Activated CD8-positive, alpha-beta T cell treated with anti-CD3 and anti-CD28 coated beads, Interleukin-2, amount 10 ng/mL, durations not matched to agents 7 days and 5 days (primary cell): Measurements from ENCODE around the gene RARG. TPM values are rescaled to one million over a fixed set of nuclear protein-coding genes. Genes with fewer than 3 reads are reported as not detected.

ENCODE experiments used
- ATAC-seq: fragments of 150-1000 bp; cut with Tn5 transposase; one replicate; pipeline ENCODE4 v1.10.0; 2021; ENCODE audit warnings: moderate library complexity
- CTCF ChIA-PET: fragments of 350-600 bp; sonication (Branson Sonifier 250); formaldehyde crosslinking; loops from one replicate; lab custom pipeline; 2021; ENCODE audit warnings: antibody characterized with exemption; lab: Charles Lee
- POLR2A ChIA-PET: fragments of 350-600 bp; sonication (Branson Sonifier 250); formaldehyde crosslinking; loops from one replicate; lab custom pipeline; 2021; ENCODE audit warnings: antibody characterized with exemption; lab: Charles Lee
- DNase-seq: peaks from one replicate; pipeline ENCODE4 v3.0.0-alpha.2; 2020
- H3K27ac Mint-ChIP-seq: one replicate; pipeline ENCODE4 v1.8.0; 2021; ENCODE audit warnings: mild to moderate bottlenecking, mixed read lengths
- H3K27me3 Mint-ChIP-seq: one replicate; pipeline ENCODE4 v1.8.0; 2021; ENCODE audit warnings: low read depth, mixed read lengths
- H3K36me3 Mint-ChIP-seq: one replicate; pipeline ENCODE4 v1.8.0; 2021; ENCODE audit warnings: low read depth, mixed read lengths
- H3K4me1 Mint-ChIP-seq: one replicate; pipeline ENCODE4 v1.8.0; 2021; ENCODE audit warnings: low read depth, mixed read lengths
- H3K4me3 Mint-ChIP-seq: one replicate; pipeline ENCODE4 v1.8.0; 2021; ENCODE audit warnings: mild to moderate bottlenecking, mixed read lengths
- H3K9me3 Mint-ChIP-seq: one replicate; pipeline ENCODE4 v1.8.0; 2022; ENCODE audit warnings: mixed read lengths; ENCODE audit not compliant: insufficient read depth
- total RNA-seq, 2 experiments: library from RNA; stranded (reverse); gene quantifications; one replicate each; pipeline ENCODE4 v1.2.3, GENCODE V29; 2021

RARG gene
- total RNA-seq, 2 experiments from 2014 or later: 44.1 to 45.9 TPM

DNA sequence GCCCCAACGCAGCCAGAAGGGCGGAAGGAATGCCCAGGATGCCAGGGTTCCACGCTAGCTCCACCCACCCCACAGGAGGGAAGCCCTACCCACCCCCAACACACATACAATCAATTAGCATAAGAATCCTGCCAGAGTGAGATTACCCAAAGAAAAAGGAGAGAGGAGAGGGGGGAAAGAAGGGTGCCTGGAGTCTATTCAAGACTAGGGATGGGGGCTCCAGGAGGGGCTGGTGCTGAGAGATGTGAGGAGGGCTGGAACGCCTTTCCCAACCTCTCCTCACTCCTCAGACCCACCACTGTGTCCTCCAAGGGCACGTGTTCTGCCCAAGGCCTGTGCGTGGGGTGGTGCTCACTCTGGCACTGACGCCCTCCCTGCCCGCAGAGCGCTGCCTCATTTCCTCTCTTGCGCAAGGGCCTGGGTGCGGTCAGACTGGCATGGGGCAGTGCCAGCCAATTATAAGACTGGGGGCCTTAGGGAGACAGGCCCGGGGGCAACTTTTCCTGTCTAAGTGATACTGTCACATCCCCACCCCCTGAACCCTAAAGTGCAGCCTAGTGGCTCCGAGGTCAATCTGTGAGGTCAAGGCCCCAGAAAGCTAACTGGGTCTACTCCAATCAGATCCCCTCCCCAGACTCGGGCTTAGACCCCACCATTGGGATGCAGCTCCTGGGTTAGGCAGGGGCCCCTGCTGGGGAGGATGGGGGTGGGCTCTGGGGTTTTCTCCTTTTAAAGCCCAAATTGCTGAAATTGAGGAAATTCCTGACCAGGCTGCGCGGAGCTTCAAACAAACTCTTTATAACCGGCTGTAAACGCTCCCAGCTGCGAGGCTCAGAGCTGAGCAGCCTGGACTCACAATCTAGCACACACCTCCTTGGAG, 14.7 kb downstream of the RARG start:
- CTCF ChIA-PET: interaction anchor here (0.9 to 15.1 kb wide), 10 partner anchors 8 to 152 kb away, joined by 3 to 401 read pairs (median 20); partner anchors contain the start of genes AAAS, ESPL1, ITGB7 and MYG1
- H3K4me1 Mint-ChIP-seq: peaks cover 76% of the 10 kb centered on the region
- ATAC-seq (no peak), DNase-seq (peak; percentile 55)
- POLR2A ChIA-PET: interaction anchor here (0.8 to 9.6 kb wide), 5 partner anchors 9 to 51 kb away, joined by 3 to 88 read pairs (median 5); partner anchors contain the start of genes ESPL1 and ITGB7
- H3K36me3 Mint-ChIP-seq: peaks cover 64% of the 10 kb centered on the region
- H3K27ac Mint-ChIP-seq: peak overlapping the region; percentile 90
- H3K9me3 Mint-ChIP-seq: no peaks in the 10 kb centered on the region
- peak overlapping the region; percentile 97 for H3K4me3 Mint-ChIP-seq
- no peaks in the 10 kb centered on the region for H3K27me3 Mint-ChIP-seq

DNA sequence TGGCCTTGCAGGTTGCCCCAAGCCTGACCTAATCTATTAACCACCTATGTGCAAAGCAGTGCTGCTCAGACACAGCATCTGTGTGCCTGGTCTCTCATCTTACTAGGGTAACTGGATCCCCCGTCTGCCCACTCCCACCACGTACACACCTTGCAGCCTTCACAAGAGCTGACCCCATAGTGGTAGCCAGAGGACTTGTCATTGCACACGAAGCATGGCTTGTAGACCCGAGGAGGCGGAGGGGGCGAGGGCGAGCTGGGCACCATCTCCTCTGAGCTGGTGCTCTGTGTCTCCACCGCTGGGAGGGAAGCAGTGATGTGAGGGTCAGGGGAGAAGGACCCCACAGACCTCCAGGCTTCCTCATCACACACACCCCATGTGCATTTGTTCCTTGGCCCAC, 16.5 kb downstream of the RARG start:
- Mint-ChIP-seq H3K4me1 (peaks cover 82% of the 10 kb centered on the region), H3K27me3 (no peaks in the 10 kb centered on the region), H3K4me3 (no peak overlapping the region), H3K27ac (peak overlapping the region; percentile 90), H3K36me3 (peaks cover 80% of the 10 kb centered on the region), H3K9me3 (no peaks in the 10 kb centered on the region)
- ATAC-seq (no peak), DNase-seq (no peak)
- ChIA-PET CTCF (interaction anchor here (1.0 to 15.1 kb wide), 9 partner anchors 14 to 107 kb away, joined by 3 to 401 read pairs (median 24); partner anchors contain the start of genes AAAS, ESPL1, MYG1 and PFDN5), POLR2A (interaction anchor here (1.1 to 9.6 kb wide), 4 partner anchors 7 to 77 kb away, joined by 3 to 88 read pairs (median 25); partner anchors contain the start of genes CSAD, ESPL1, ITGB7 and ZNF740)

DNA sequence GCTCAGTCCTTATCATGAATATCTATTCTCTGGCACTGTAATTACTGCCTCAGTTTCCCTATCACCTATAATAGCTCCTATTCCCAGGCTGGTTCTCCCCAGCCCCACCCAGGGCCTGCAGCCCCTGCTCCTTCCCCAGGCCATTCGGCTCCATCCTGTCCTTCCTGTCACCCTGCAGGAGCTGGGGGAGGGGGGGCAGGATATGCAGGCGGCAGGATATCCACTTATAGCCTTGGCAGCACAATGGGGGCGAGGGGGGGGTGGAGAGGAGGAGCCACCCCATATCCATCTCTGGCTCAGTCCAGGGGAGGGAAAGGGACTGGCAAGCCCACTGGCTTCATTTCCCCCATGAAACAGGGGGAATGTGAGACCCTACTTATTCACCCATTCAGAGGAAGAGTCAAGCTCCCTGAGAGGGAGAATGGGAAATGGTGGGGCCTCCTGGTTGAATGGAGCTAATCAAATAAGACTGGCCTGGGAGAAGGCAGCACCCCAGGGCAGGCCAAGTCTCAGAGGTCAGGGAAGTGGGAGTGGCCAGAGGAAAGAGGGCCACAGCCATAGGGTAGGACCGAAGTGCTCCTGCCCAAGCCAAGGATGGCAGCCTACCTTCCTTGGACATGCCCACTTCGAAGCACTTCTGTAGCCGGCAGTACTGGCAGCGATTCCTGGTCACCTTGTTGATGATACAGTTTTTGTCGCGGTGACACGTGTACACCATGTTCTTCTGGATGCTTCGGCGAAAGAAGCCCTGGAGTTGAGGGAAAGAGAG, 17.1 kb downstream of the RARG start:
- H3K4me3 Mint-ChIP-seq: no peak overlapping the region
- H3K9me3 Mint-ChIP-seq: no peaks in the 10 kb centered on the region
- ATAC-seq (no peak), DNase-seq (no peak)
- peak overlapping the region; percentile 90 for H3K27ac Mint-ChIP-seq
- POLR2A ChIA-PET: interaction anchor here (0.8 to 9.6 kb wide), 3 partner anchors 34 to 76 kb away, joined by 3 to 88 read pairs (median 4); partner anchors contain the start of genes CSAD, ESPL1 and ZNF740
- peaks cover 87% of the 10 kb centered on the region for H3K4me1 Mint-ChIP-seq
- CTCF ChIA-PET: interaction anchor here (0.8 to 15.1 kb wide), 16 partner anchors 9 to 149 kb away, joined by 3 to 401 read pairs (median 12); partner anchors contain the start of genes AAAS, ESPL1, MYG1 and PFDN5
- H3K36me3 Mint-ChIP-seq: peaks cover 86% of the 10 kb centered on the region
- no peaks in the 10 kb centered on the region for H3K27me3 Mint-ChIP-seq

DNA sequence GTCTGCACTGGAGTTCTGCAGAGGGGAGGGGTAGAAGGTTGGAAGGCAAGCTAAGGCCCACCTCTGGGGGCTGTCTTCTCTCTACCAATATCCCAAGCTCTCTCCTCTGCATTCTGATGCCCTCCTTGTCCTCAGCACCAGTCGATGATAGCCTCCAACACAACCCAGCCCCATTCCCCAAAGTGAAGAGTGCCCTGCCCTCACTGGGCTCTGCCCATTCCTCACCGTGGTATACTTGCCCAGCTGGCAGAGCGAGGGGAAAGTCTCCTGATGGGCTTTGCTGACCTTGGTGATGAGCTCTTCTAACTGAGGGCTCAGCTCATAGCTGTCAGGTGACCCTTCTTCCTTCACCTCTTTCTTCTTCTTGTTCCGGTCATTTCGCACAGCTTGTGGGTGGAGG, 17.8 kb downstream of the RARG start:
- peak overlapping the region; percentile 65 for H3K27ac Mint-ChIP-seq
- no peaks in the 10 kb centered on the region for H3K9me3 Mint-ChIP-seq
- ChIA-PET POLR2A (interaction anchor here (0.6 to 9.6 kb wide), 4 partner anchors 33 to 76 kb away, joined by 3 to 88 read pairs (median 6); partner anchors contain the start of gene ESPL1), CTCF (interaction anchor here (0.8 to 15.1 kb wide), 31 partner anchors 9 to 151 kb away, joined by 3 to 401 read pairs (median 5); partner anchors contain the start of genes AAAS, CSAD, ESPL1 and MYG1)
- peaks cover 90% of the 10 kb centered on the region for H3K4me1 Mint-ChIP-seq
- ATAC-seq (no peak), DNase-seq (no peak)
- peaks cover 86% of the 10 kb centered on the region for H3K36me3 Mint-ChIP-seq
- H3K27me3 Mint-ChIP-seq: no peaks in the 10 kb centered on the region
- H3K4me3 Mint-ChIP-seq: no peak overlapping the region

DNA sequence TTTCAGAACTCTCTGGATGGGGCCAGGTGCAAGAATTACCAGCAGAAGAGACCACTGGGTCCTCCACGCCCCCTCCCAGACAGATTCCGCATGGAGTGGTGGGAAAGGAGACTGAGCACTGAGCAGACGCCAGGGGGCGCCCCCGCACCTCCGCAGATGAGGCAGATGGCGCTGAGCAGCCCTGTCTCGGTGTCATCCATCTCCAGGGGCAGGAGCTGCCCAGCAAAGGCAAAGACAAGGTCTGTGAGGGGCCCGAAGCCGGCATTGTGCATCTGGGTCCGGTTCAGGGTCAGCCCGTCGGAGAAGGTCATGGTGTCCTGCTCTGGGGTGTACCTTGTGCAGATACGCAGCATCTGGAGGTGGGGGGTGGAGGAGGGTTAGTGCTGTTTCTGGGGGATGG, 18.7 kb downstream of the RARG start:
- no peaks in the 10 kb centered on the region for H3K9me3 Mint-ChIP-seq
- H3K4me1 Mint-ChIP-seq: peaks cover 92% of the 10 kb centered on the region
- POLR2A ChIA-PET: interaction anchor here (1.2 to 9.6 kb wide), 3 partner anchors 31 to 55 kb away, joined by 3 to 88 read pairs (median 8); partner anchors contain the start of gene ESPL1
- peaks cover 83% of the 10 kb centered on the region for H3K36me3 Mint-ChIP-seq
- H3K27ac Mint-ChIP-seq: peak overlapping the region; percentile 65
- DNase-seq (peak; percentile 88), ATAC-seq (peak; percentile 64)
- no peak overlapping the region for H3K4me3 Mint-ChIP-seq
- CTCF ChIA-PET: interaction anchor here (0.5 to 15.1 kb wide), 38 partner anchors 10 to 150 kb away, joined by 3 to 401 read pairs (median 5); partner anchors contain the start of genes AAAS, CSAD, ESPL1 and MYG1
- H3K27me3 Mint-ChIP-seq: no peaks in the 10 kb centered on the region

DNA sequence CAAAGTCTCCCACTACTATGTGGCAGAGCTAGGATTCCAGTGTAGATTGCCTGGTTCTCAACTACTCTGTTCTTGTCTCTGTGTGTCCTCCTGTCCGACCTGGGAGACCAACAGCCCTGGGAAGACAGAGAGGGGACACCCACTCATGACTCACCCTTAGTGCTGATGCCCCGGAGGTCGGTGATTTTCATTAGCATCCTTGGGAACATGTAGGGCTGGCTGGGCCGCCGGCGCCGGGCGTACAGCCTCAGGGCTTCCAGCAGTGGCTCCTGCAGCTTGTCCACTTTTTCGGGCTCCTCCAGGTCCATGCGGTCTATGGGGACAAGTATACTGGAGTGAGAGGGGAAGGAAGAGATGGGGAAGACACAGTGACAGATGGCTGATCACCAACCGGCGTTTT, 19.1 kb downstream of the RARG start:
- DNase-seq: no peak
- no peak overlapping the region for H3K4me3 Mint-ChIP-seq
- no peaks in the 10 kb centered on the region for H3K27me3 Mint-ChIP-seq
- H3K36me3 Mint-ChIP-seq: peaks cover 80% of the 10 kb centered on the region
- peaks cover 93% of the 10 kb centered on the region for H3K4me1 Mint-ChIP-seq
- H3K27ac Mint-ChIP-seq: no peak overlapping the region
- ChIA-PET POLR2A (interaction anchor here (0.9 to 9.6 kb wide), 3 partner anchors 32 to 55 kb away, joined by 3 to 88 read pairs (median 3); partner anchors contain the start of gene ESPL1), CTCF (interaction anchor here (0.9 to 15.1 kb wide), 26 partner anchors 14 to 296 kb away, joined by 3 to 401 read pairs (median 7); partner anchors contain the start of genes AAAS, CSAD, ESPL1 and MYG1)
- no peak for ATAC-seq
- H3K9me3 Mint-ChIP-seq: no peaks in the 10 kb centered on the region

DNA sequence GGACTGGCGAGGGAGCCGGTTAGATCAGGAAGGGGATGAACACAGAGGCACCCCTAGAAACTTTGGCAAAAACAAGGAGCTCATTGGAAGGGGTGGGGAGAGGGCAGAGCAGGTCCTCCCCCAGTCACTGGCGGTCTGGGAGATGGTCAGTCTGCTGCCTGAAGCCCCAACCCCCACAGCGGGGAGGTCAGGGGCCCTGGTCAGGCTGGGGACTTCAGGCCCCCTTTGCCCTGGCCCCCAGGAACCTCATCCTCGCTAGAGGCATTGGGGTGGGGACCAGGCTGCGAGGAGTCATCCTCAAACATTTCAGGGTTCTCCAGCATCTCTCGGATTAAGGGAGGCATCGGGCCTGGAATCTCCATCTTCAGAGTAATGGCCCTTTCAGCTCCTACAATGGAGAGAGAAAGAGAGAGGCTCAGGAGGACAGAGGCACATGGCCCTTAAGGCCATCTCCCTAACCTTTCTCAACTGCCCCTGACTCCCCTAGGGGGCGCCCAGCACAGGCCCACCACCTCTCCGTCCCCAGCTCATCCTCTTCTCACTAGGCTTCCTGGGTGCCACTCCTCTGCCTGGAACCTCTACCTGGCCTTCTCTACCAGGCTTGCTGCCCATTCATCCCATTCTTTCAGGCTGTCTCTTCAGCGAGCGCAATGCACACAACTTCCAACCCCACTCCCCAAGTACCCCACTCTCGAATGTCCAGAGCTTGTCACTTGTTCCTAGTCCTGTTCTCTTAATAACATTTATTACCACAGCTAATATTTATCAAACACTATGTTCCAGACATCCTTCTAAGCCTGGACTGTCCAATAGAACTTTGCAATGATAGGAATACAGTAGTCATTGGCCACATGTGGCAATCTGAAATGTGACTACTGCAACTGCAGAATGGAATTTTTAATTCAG, 20.3 kb downstream of the RARG start:
- no peaks in the 10 kb centered on the region for H3K27me3 Mint-ChIP-seq
- POLR2A ChIA-PET: interaction anchor here (0.9 to 1.4 kb wide), 3 partner anchors 10 to 84 kb away, joined by 3 to 4 read pairs (median 3); partner anchors contain the start of genes ESPL1 and PFDN5
- DNase-seq (no peak), ATAC-seq (no peak)
- H3K27ac Mint-ChIP-seq: peak overlapping the region; percentile 12
- peaks cover 92% of the 10 kb centered on the region for H3K4me1 Mint-ChIP-seq
- H3K4me3 Mint-ChIP-seq: no peak overlapping the region
- peaks cover 78% of the 10 kb centered on the region for H3K36me3 Mint-ChIP-seq
- CTCF ChIA-PET: interaction anchor here (0.8 to 15.1 kb wide), 29 partner anchors 8 to 297 kb away, joined by 3 to 401 read pairs (median 5); partner anchors contain the start of genes AAAS, CSAD, ESPL1 and MYG1
- H3K9me3 Mint-ChIP-seq: no peaks in the 10 kb centered on the region

DNA sequence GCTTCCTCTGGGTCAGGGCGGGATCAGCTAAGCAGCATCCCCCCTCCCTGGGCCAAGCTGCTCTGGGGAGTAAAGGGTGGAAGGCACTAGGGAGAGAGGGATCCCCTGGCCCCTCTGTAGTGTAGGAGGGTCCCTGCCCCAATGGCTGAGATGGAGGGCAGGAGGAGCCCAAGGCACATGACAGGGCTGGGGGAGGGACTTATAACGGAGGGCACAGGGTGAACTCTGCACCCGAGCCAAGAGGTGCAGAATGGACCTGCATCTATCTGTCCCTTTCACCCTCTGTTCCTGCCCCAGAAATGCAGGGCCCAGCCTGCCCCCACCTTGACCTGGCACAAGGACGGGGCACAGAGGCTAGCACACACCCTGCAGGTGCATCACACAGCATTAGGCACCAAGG, 21.2 kb downstream of the RARG start:
- no peak overlapping the region for H3K4me3 Mint-ChIP-seq
- no peak overlapping the region for H3K27ac Mint-ChIP-seq
- ATAC-seq (no peak), DNase-seq (no peak)
- H3K27me3 Mint-ChIP-seq: no peaks in the 10 kb centered on the region
- POLR2A ChIA-PET: interaction anchor here (1.4 to 4.6 kb wide), 3 partner anchors 8 to 58 kb away, joined by 4 to 46 read pairs (median 22); partner anchors contain the start of gene ESPL1
- H3K36me3 Mint-ChIP-seq: peaks cover 77% of the 10 kb centered on the region
- peaks cover 83% of the 10 kb centered on the region for H3K4me1 Mint-ChIP-seq
- CTCF ChIA-PET: interaction anchor here (0.7 to 15.1 kb wide), 19 partner anchors 9 to 298 kb away, joined by 3 to 401 read pairs (median 7); partner anchors contain the start of genes AAAS, CSAD, ESPL1 and MYG1
- H3K9me3 Mint-ChIP-seq: no peaks in the 10 kb centered on the region

DNA sequence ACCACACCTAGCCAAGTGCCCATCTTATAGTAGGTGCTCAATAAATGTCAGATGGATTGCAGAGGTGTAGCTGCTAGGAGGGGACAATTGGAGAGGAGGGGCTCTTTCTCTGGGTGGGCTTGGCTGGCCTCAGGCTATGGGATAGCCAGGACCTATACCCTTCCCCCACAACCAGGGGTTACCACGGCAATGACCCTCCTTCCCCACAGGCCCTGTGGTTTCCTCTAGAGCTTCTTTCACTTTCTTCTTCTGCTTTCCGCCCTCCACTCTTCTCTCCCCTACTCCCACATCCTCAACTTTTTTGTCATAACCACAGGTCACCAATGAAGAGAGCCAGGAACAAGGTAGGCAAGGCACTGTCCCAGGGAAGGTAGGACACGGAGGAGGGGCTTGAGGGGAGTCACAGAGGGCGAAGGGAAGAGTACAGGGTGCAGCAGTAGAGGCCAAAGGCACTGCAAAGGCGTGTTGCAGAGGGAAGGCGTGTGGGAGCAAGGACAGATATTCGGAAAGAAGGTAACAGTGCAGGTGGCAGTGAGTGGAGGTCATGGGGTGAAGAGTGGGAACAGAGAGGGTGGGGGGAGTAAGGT, 23.0 kb downstream of the RARG start:
- Mint-ChIP-seq H3K9me3 (no peaks in the 10 kb centered on the region), H3K27ac (peak overlapping the region; percentile 95), H3K4me3 (peak overlapping the region; percentile 81), H3K4me1 (peaks cover 80% of the 10 kb centered on the region), H3K27me3 (no peaks in the 10 kb centered on the region), H3K36me3 (peaks cover 75% of the 10 kb centered on the region)
- CTCF ChIA-PET: interaction anchor here (1.0 to 15.1 kb wide), 13 partner anchors 10 to 143 kb away, joined by 3 to 401 read pairs (median 8); partner anchors contain the start of genes AAAS, ESPL1, MYG1 and PFDN5
- ATAC-seq (peak; percentile 37), DNase-seq (peak; percentile 70)
- POLR2A ChIA-PET: interaction anchor here (0.6 to 4.6 kb wide), 11 partner anchors 10 to 171 kb away, joined by 3 to 46 read pairs (median 4); partner anchors contain the start of genes CSAD, ESPL1, MYG1 and SP1
